ENCODE data around the gene KIF18B.

- TF ChIP-seq POLR2AphosphoS5 (IDR thresholded peaks at IDR 0.05; ENCODE audit: borderline replicate concordance, low read depth, low read length) (no peak), FOXP2 (optimal IDR thresholded peaks at IDR 0.05; ENCODE audit: control extremely low read depth, extremely low read length, insufficient read depth) (no peak)
These were observed 18.1 kb upstream of the KIF18B start for GRCh38 chr17:44965481-44966234.

All from SK-N-MC (cell line).